IMR-90 (cell line): ENCODE data around the gene LYPD8. TPM values are rescaled to one million over a fixed set of nuclear protein-coding genes. Genes with fewer than 3 reads are reported as not detected.

Experiments used
- ATAC-seq: fragments of 200-7000 bp; cut with Tn5 transposase; 2 replicates; pipeline ENCODE4 v1.9.1; 2020; ENCODE audit warnings: low read depth, mild to moderate bottlenecking, moderate library complexity
- BruUV-seq: library from RNA; stranded (reverse); fragments of 400-500 nt; replicated peaks from 2 replicates; lab custom pipeline; 2021; lab: Mats Ljungman, UMichigan
- CTCF ChIA-PET: fragments of 300-600 bp; formaldehyde crosslinking; extraction: SDS; loops from one replicate; lab custom pipeline; 2021; ENCODE audit warnings: antibody characterized with exemption; lab: Yijun Ruan, JAX
- POLR2A ChIA-PET: fragments of 300-600 bp; sonication (Branson Sonifier 250); formaldehyde crosslinking; loops from one replicate; lab custom pipeline; 2022; ENCODE audit warnings: antibody characterized with exemption; ENCODE audit not compliant: unreplicated experiment; lab: Charles Lee
- DNase-seq: peaks from one replicate; pipeline ENCODE4 v3.0.0; 2013
- H2AFZ ChIP-seq: replicated peaks from 2 replicates; pipeline ENCODE3; 2013; ENCODE audit warnings: low read length, mild to moderate bottlenecking; ENCODE audit not compliant: poor library complexity
- H2AK5ac ChIP-seq: 2 replicates; pipeline ENCODE4 v1.6.1; 2013; ENCODE audit warnings: low read depth, low read length, inconsistent platforms
- H2AK9ac ChIP-seq: replicated peaks from 2 replicates; pipeline ENCODE3; 2013; ENCODE audit warnings: mild to moderate bottlenecking, low read depth, low read length, moderate library complexity; ENCODE audit not compliant: poor library complexity
- H2BK120ac ChIP-seq: 2 replicates; pipeline ENCODE4 v1.6.1; 2013; ENCODE audit warnings: low read depth, low read length, inconsistent platforms
- H2BK15ac ChIP-seq: 3 replicates; pipeline ENCODE4 v1.6.1; 2013; ENCODE audit warnings: low read depth, low read length, inconsistent platforms
- H2BK20ac ChIP-seq: 2 replicates; pipeline ENCODE4 v1.6.1; 2013; ENCODE audit warnings: low read depth, mild to moderate bottlenecking, inconsistent platforms, low read length, moderate library complexity
- H2BK5ac ChIP-seq: 2 replicates; pipeline ENCODE4 v1.6.1; 2013; ENCODE audit warnings: mild to moderate bottlenecking, low read depth, low read length, inconsistent platforms; ENCODE audit not compliant: poor library complexity, severe bottlenecking
- H3K14ac ChIP-seq: replicated peaks from 2 replicates; pipeline ENCODE4 v1.6.1; 2013; ENCODE audit warnings: low read depth, low read length, inconsistent platforms
- H3K18ac ChIP-seq: 2 replicates; pipeline ENCODE4 v1.6.1; 2013; ENCODE audit warnings: low read depth, low read length, control low read depth
- H3K23ac ChIP-seq: 2 replicates; pipeline ENCODE4 v1.6.1; 2013; ENCODE audit warnings: low read depth, low read length, inconsistent platforms
- H3K27ac ChIP-seq: 2 replicates; pipeline ENCODE4 v1.5.1; 2013; ENCODE audit warnings: mild to moderate bottlenecking, control low read depth, low read length; ENCODE audit not compliant: insufficient read depth
- H3K27me3 ChIP-seq: 2 replicates; pipeline ENCODE4 v1.6.1; 2013; ENCODE audit warnings: low read length; ENCODE audit not compliant: control insufficient read depth, insufficient read depth
- H3K36me3 ChIP-seq: 2 replicates; pipeline ENCODE4 v1.6.1; 2013; ENCODE audit warnings: low read length, mixed read lengths; ENCODE audit not compliant: control insufficient read depth, insufficient read depth
- H3K4ac ChIP-seq: 2 replicates; pipeline ENCODE4 v1.6.1; 2013; ENCODE audit warnings: low read depth, low read length, inconsistent platforms
- H3K4me1 ChIP-seq: 2 replicates; pipeline ENCODE4 v1.6.1; 2013; ENCODE audit warnings: low read length, mixed read lengths; ENCODE audit not compliant: control insufficient read depth, insufficient read depth
- H3K4me2 ChIP-seq: 2 replicates; pipeline ENCODE4 v1.6.1; 2013; ENCODE audit warnings: low read depth, mild to moderate bottlenecking, control low read depth, low read length, moderate library complexity
- H3K4me3 ChIP-seq: 2 replicates; pipeline ENCODE4 v1.5.1; 2013; ENCODE audit warnings: low read depth, mild to moderate bottlenecking, control low read depth, low read length, moderate library complexity; ENCODE audit not compliant: insufficient read depth
- H3K56ac ChIP-seq: 2 replicates; pipeline ENCODE4 v1.6.1; 2013; ENCODE audit warnings: low read length, inconsistent platforms; ENCODE audit not compliant: insufficient read depth; ENCODE audit errors: extremely low read depth
- H3K79me1 ChIP-seq, 2 experiments: 2 replicates each; pipeline ENCODE4 v1.6.1; 2013; ENCODE audit warnings: low read length in 2 of 2, inconsistent platforms in 1 of 2, low read depth in 1 of 2
- H3K9ac ChIP-seq: 2 replicates; pipeline ENCODE4 v1.6.1; 2013; ENCODE audit warnings: low read depth, low read length, control low read depth
- H3K9me1 ChIP-seq: 2 replicates; pipeline ENCODE4 v1.6.1; 2013; ENCODE audit warnings: low read length, inconsistent platforms; ENCODE audit not compliant: insufficient read depth
- H3K9me3 ChIP-seq: 2 replicates; pipeline ENCODE4 v1.6.1; 2013; ENCODE audit warnings: low read length; ENCODE audit not compliant: control insufficient read depth, insufficient read depth
- H4K20me1 ChIP-seq: 2 replicates; pipeline ENCODE4 v1.6.1; 2013; ENCODE audit warnings: low read length, inconsistent platforms; ENCODE audit not compliant: insufficient read depth
- H4K5ac ChIP-seq: 2 replicates; pipeline ENCODE4 v1.6.1; 2013; ENCODE audit warnings: mild to moderate bottlenecking, low read depth, low read length, control low read depth
- H4K8ac ChIP-seq, 2 experiments: 2 replicates each; pipeline ENCODE4 v1.6.1; 2013; ENCODE audit warnings: low read depth in 2 of 2, low read length in 2 of 2, control low read depth in 1 of 2, inconsistent platforms in 1 of 2
- H4K91ac ChIP-seq: 2 replicates; pipeline ENCODE4 v1.6.1; 2013; ENCODE audit warnings: low read depth, low read length, inconsistent platforms; ENCODE audit not compliant: insufficient read depth
- BHLHE40 ChIP-seq: fragments of 150-350 bp; IDR thresholded peaks from 2 replicates; pipeline ENCODE4 v1.6.1; 2016; ENCODE audit warnings: mild to moderate bottlenecking, low read depth, low read length
- CEBPB ChIP-seq: IDR thresholded peaks from 2 replicates; pipeline ENCODE4 v1.6.1; 2012; ENCODE audit warnings: low read depth, low read length, improper control_type of control experiment
- CHD1 ChIP-seq: IDR thresholded peaks from 2 replicates; pipeline ENCODE4 v1.6.1; 2012; ENCODE audit warnings: low read depth, low read length, improper control_type of control experiment
- CTCF ChIP-seq: conservative IDR thresholded peaks from 2 replicates; pipeline ENCODE4 v1.5.1; 2012; ENCODE audit warnings: mild to moderate bottlenecking, low read depth, low read length, improper control_type of control experiment
- ELK1 ChIP-seq: fragments of 150-350 bp; IDR thresholded peaks from 2 replicates; pipeline ENCODE4 v1.6.1; 2016; ENCODE audit warnings: low read depth, mild to moderate bottlenecking, low read length, moderate library complexity, borderline replicate concordance
- FOS ChIP-seq: fragments of 150-350 bp; IDR thresholded peaks from 2 replicates; pipeline ENCODE4 v1.6.1; 2016; ENCODE audit warnings: low read depth, low read length
- MAFK ChIP-seq: IDR thresholded peaks from 2 replicates; pipeline ENCODE4 v1.6.1; 2012; ENCODE audit warnings: low read depth, low read length, improper control_type of control experiment
- MAZ ChIP-seq: IDR thresholded peaks from 2 replicates; pipeline ENCODE4 v1.6.1; 2012; ENCODE audit warnings: low read depth, mild to moderate bottlenecking, low read length, improper control_type of control experiment, moderate library complexity, borderline replicate concordance
- MXI1 ChIP-seq: IDR thresholded peaks from 2 replicates; pipeline ENCODE4 v1.6.1; 2012; ENCODE audit warnings: low read depth, mild to moderate bottlenecking, low read length, moderate library complexity, borderline replicate concordance
- NFE2L2 ChIP-seq: fragments of 150-350 bp; IDR thresholded peaks from 2 replicates; pipeline ENCODE4 v1.6.1; 2016; ENCODE audit warnings: low read depth, mild to moderate bottlenecking, low read length
- POLR2A ChIP-seq: IDR thresholded peaks from 2 replicates; pipeline ENCODE4 v1.6.1; 2012; ENCODE audit warnings: mild to moderate bottlenecking, low read depth, low read length
- RAD21 ChIP-seq: IDR thresholded peaks from 2 replicates; pipeline ENCODE4 v1.6.1; 2012; ENCODE audit warnings: low read length, improper control_type of control experiment
- RCOR1 ChIP-seq: IDR thresholded peaks from 2 replicates; pipeline ENCODE4 v1.6.1; 2012; ENCODE audit warnings: mild to moderate bottlenecking, low read length, improper control_type of control experiment; ENCODE audit not compliant: insufficient replicate concordance
- RFX5 ChIP-seq: IDR thresholded peaks from 2 replicates; pipeline ENCODE4 v1.8.0; 2012; ENCODE audit warnings: low read depth, mild to moderate bottlenecking, low read length, moderate library complexity
- SMC3 ChIP-seq: fragments of 150-350 bp; IDR thresholded peaks from 2 replicates; pipeline ENCODE4 v1.6.1; 2016; ENCODE audit warnings: low read depth, mild to moderate bottlenecking, antibody characterized with exemption, low read length, moderate library complexity
- USF2 ChIP-seq: fragments of 150-350 bp; IDR thresholded peaks from 2 replicates; pipeline ENCODE4 v1.6.1; 2017; ENCODE audit warnings: mild to moderate bottlenecking, antibody characterized with exemption, low read length, low read depth
- WGBS, 2 experiments: methylation state at CpG; one replicate each; pipeline versions ENCODE4 v1.1.5 to v1.1.7; 2013; ENCODE audit warnings: missing lambda C conversion rate in 2 of 2; ENCODE audit not compliant: insufficient read length in 1 of 2; ENCODE audit errors: extremely low coverage in 2 of 2; 5-methylcytosine and 5-hydroxymethylcytosine counted together
- dilution Hi-C: fragments of 300-500 bp; cut with HindIII; formaldehyde crosslinking; loops from one replicate; pipeline ENCODE4 v1.14.3; 2018; ENCODE audit warnings: low sequenced_read_pairs; ENCODE audit not compliant: unreplicated experiment
- in situ Hi-C: fragments of 300-500 bp; cut with MboI; formaldehyde crosslinking; loops from 3 replicates; pipeline ENCODE4 v1.14.3; 2019; ENCODE audit warnings: low sequenced_read_pairs, inconsistent platforms, mixed read lengths
- intact Hi-C: fragments of 100-400 bp; cut with micrococcal nuclease; formaldehyde crosslinking; loops from 2 replicates; pipeline ENCODE4 v1.10.0; 2022
- polyA plus RNA-seq, 3 experiments: library from polyadenylated mRNA; depleted of rRNA; stranded (reverse); fragments of >200 nt; gene quantifications; 2 replicates each; pipeline ENCODE4 v1.2.3, GENCODE V29; 2012; ENCODE audit warnings: low replicate concordance in 1 of 3
- total RNA-seq: library from RNA; depleted of rRNA; stranded (reverse); fragments of >200 nt; gene quantifications from 2 replicates; pipeline ENCODE4 v1.2.3, GENCODE V29; 2012

LYPD8 gene
- total and polyA plus RNA-seq, 2 of the 4 experiments (the other 2 are of a cell fraction), result not detected

- no peak overlapping the region for H4K91ac ChIP-seq
- no peak overlapping the region for H3K23ac ChIP-seq
- no peak overlapping the region for H2BK5ac ChIP-seq
- ATAC-seq (no peak), DNase-seq (no peak)
- H4K20me1 ChIP-seq, result no peaks in the 10 kb centered on the region
- no peak overlapping the region for H2BK15ac ChIP-seq
- H3K36me3 ChIP-seq, result no peaks in the 10 kb centered on the region
- no peak overlapping the region for H3K4ac ChIP-seq
- in situ Hi-C loops (no loop called here), intact Hi-C loops (no loop called here), dilution Hi-C loops (no loop called here)
- no peak overlapping the region for H3K18ac ChIP-seq
- no peaks in the 10 kb centered on the region for H3K4me1 ChIP-seq
- H3K4me2 ChIP-seq, result no peak overlapping the region
- ChIA-PET POLR2A (no interaction called here), CTCF (no interaction called here)
- H3K56ac ChIP-seq, result no peak overlapping the region
- H3K9me3 ChIP-seq, result no peaks in the 10 kb centered on the region; the same call in 1 of the 2 replicates
- H3K9me1 ChIP-seq, result no peaks in the 10 kb centered on the region
- H3K9ac ChIP-seq, result no peak overlapping the region
- no peak overlapping the region for H2AK5ac ChIP-seq
- no peaks in the 10 kb centered on the region for H3K79me1 ChIP-seq
- no peak overlapping the region for H3K14ac ChIP-seq
- H4K8ac ChIP-seq, result no peak overlapping the region
- BruUV-seq, result no TSS peak
- H2AK9ac ChIP-seq, result no peak overlapping the region
- H3K27ac ChIP-seq, result no peak overlapping the region
- no peak overlapping the region for H2AFZ ChIP-seq
- H3K4me3 ChIP-seq, result no peak overlapping the region
- H4K5ac ChIP-seq, result no peak overlapping the region
- WGBS, 2 experiments, result 50% methylated on average over 1 of the region's 3 CpGs; no CpG with 5 or more reads in 1 of the 2 experiments
- no peaks in the 10 kb centered on the region for H3K27me3 ChIP-seq
- H2BK120ac ChIP-seq, result no peak overlapping the region
- TF ChIP-seq FOS (no peak), MXI1 (no peak), CEBPB (no peak), BHLHE40 (no peak), RAD21 (no peak), MAFK (no peak), ELK1 (no peak), CHD1 (no peak), USF2 (no peak), NFE2L2 (no peak), RCOR1 (no peak), RFX5 (no peak), POLR2A (no peak), SMC3 (no peak), CTCF (no peak), MAZ (no peak)
- no peak overlapping the region for H2BK20ac ChIP-seq
Measured at GRCh38 chr1:248783367-248783766, 27.8 kb upstream of the LYPD8 start.
